Loucy (cell line): ENCODE data around the gene C4orf54.

Experiments
- H2AFZ ChIP-seq: fragments of 200-600 bp; sonication (generic); 2 replicates; pipeline ENCODE4 v1.6.0; 2016; ENCODE audit warnings: antibody characterized with exemption, mild to moderate bottlenecking, low read length, moderate library complexity
- H3F3A ChIP-seq: fragments of 200-600 bp; 2 replicates; pipeline ENCODE4 v1.6.0; 2016; ENCODE audit warnings: antibody characterized with exemption, low read depth, mild to moderate bottlenecking
- H3K27me3 ChIP-seq: fragments of 200-600 bp; sonication (generic); 2 replicates; pipeline ENCODE4 v1.6.1; 2014; ENCODE audit warnings: low read length, mild to moderate bottlenecking; ENCODE audit not compliant: insufficient read depth, poor library complexity, severe bottlenecking
- H3K36me3 ChIP-seq: fragments of 200-600 bp; sonication (generic); 2 replicates; pipeline ENCODE4 v1.6.1; 2016; ENCODE audit warnings: low read length; ENCODE audit not compliant: insufficient read depth
- H3K4me1 ChIP-seq: fragments of 200-600 bp; sonication (generic); 2 replicates; pipeline ENCODE4 v1.5.1; 2014; ENCODE audit warnings: low read length, mild to moderate bottlenecking; ENCODE audit not compliant: insufficient read depth, poor library complexity, severe bottlenecking
- H3K4me2 ChIP-seq: fragments of 200-600 bp; sonication (generic); 2 replicates; pipeline ENCODE4 v1.6.0; 2014; ENCODE audit warnings: antibody characterized with exemption, low read length, low read depth, mild to moderate bottlenecking; ENCODE audit not compliant: poor library complexity, severe bottlenecking
- H3K4me3 ChIP-seq: fragments of 200-600 bp; sonication (generic); 2 replicates; pipeline ENCODE4 v1.5.1; 2014; ENCODE audit warnings: low read length, mild to moderate bottlenecking, mixed read lengths; ENCODE audit not compliant: poor library complexity, severe bottlenecking
- H3K79me2 ChIP-seq: fragments of 200-600 bp; sonication (generic); 2 replicates; pipeline ENCODE4 v1.6.1; 2014; ENCODE audit warnings: low read length; ENCODE audit not compliant: insufficient read depth
- H3K9ac ChIP-seq: fragments of 200-600 bp; sonication (generic); 2 replicates; pipeline ENCODE4 v1.6.0; 2014; ENCODE audit warnings: mild to moderate bottlenecking, low read depth, low read length, moderate library complexity; ENCODE audit not compliant: poor library complexity, severe bottlenecking
- H3K9me2 ChIP-seq: fragments of 200-600 bp; sonication (generic); replicated peaks from 2 replicates; pipeline ENCODE4 v1.6.1; 2016; ENCODE audit warnings: low read depth, low read length, mixed read lengths
- H3K9me3 ChIP-seq: fragments of 200-600 bp; sonication (generic); 2 replicates; pipeline ENCODE4 v1.6.1; 2014; ENCODE audit warnings: mild to moderate bottlenecking, antibody characterized with exemption, low read length, low read depth; ENCODE audit not compliant: insufficient read depth
- H4K20me1 ChIP-seq: fragments of 200-600 bp; sonication (generic); 2 replicates; pipeline ENCODE4 v1.6.0; 2014; ENCODE audit warnings: antibody characterized with exemption, low read length, mild to moderate bottlenecking; ENCODE audit not compliant: insufficient read depth, poor library complexity, severe bottlenecking
- EZH2phosphoT487 ChIP-seq: fragments of 200-600 bp; IDR thresholded peaks from 2 replicates; pipeline ENCODE4 v1.6.1; 2018; ENCODE audit warnings: antibody characterized with exemption, mild to moderate bottlenecking, moderate library complexity, borderline replicate concordance
- TF ChIP-seq, protein P1 (sequence below): fragments of 200-600 bp; sonication (generic); conservative IDR thresholded peaks from 2 replicates; pipeline ENCODE4 v1.5.1; 2014; ENCODE audit warnings: mild to moderate bottlenecking, antibody characterized with exemption, low read length

The C4orf54 gene

DNA sequence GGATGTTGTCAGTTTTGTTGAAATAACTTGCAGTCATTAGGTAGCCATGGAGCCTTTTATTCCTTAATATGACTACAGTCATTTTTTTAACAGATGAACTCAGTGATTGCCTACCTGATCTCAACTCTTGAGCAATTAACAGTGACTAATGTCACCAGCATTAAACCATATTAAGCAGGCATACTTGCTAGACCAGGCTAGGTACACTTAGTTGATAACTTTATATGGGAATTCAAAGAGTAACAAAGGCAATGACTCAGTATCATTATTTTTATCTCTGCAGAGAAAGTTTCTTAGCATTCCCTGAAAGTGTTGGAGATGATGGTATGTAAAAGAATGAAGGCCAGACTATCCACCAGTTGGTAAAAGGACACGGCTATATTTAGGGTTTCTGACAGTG lies at the start of gene C4orf54:
C4orf54 (minus strand) TSS at position 31 of the 400 bp plus-strand sequence. CDS start 3,180 bp downstream, outside the sequence.
- Histone ChIP-seq H3K79me2 (no peaks in the 10 kb centered on the region), H3F3A (no peaks in the 10 kb centered on the region), H2AFZ (no peak within 1 kb of the TSS), H3K36me3 (no peaks in the 10 kb centered on the region), H3K27me3 (no peaks in the 10 kb centered on the region), H3K9me2 (no peaks in the 10 kb centered on the region), H3K9ac (no peak within 1 kb of the TSS), H3K4me1 (no peaks in the 10 kb centered on the region), H3K4me2 (no peak within 1 kb of the TSS), H3K9me3 (no peaks in the 10 kb centered on the region), H3K4me3 (no peak within 1 kb of the TSS), H4K20me1 (no peaks in the 10 kb centered on the region)
- TF ChIP-seq, protein P1, sequence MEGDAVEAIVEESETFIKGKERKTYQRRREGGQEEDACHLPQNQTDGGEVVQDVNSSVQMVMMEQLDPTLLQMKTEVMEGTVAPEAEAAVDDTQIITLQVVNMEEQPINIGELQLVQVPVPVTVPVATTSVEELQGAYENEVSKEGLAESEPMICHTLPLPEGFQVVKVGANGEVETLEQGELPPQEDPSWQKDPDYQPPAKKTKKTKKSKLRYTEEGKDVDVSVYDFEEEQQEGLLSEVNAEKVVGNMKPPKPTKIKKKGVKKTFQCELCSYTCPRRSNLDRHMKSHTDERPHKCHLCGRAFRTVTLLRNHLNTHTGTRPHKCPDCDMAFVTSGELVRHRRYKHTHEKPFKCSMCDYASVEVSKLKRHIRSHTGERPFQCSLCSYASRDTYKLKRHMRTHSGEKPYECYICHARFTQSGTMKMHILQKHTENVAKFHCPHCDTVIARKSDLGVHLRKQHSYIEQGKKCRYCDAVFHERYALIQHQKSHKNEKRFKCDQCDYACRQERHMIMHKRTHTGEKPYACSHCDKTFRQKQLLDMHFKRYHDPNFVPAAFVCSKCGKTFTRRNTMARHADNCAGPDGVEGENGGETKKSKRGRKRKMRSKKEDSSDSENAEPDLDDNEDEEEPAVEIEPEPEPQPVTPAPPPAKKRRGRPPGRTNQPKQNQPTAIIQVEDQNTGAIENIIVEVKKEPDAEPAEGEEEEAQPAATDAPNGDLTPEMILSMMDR: no peak
- TF ChIP-seq EZH2phosphoT487: no peak

DNA sequence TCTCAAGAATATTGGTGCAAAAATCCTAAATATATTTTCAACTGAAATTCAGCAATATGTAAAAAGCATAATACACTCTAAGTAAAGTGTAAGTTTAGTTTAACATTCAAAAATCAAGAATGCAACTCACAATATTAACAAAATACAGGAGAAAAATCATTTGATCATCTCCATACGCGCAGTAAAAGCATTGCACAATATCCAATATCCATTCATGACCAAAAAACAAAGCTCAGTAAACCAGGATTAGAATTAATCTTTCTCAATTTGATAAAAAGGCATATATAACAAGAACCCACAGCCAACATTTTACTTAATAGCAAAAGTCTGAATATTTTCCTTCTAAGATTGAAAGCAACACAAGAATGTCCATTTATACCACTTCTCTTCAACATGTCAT lies 48.3 kb upstream of the C4orf54 start:
- TF ChIP-seq, protein P1: no peak
- no peak for TF ChIP-seq EZH2phosphoT487
- Histone ChIP-seq H3K36me3 (no peaks in the 10 kb centered on the region), H3K79me2 (no peaks in the 10 kb centered on the region), H3K9me2 (no peaks in the 10 kb centered on the region; the same call in 1 of the 2 replicates), H3K4me3 (no peak overlapping the region), H4K20me1 (no peaks in the 10 kb centered on the region), H3K4me1 (no peaks in the 10 kb centered on the region), H2AFZ (no peak overlapping the region), H3K9me3 (no peaks in the 10 kb centered on the region), H3K9ac (no peak overlapping the region), H3F3A (no peaks in the 10 kb centered on the region), H3K4me2 (no peak overlapping the region), H3K27me3 (no peaks in the 10 kb centered on the region)

DNA sequence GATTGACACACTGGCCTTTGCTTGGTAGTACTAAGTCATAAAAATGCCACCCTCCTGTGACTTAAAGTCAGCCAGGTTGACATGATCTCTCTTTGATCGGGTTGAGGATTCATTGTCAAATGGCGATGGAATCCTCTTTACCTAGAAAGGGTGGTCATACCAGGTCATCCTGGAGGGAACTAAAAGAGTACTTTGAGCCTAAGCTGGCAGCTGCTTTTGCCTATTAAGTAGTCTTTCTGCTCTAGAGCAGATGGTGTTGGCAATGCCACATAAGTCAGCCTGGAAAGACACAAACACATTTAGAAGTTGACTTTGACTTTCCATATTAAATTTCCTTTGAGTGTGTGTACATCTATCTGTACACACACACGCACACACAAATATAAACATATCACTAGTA lies 39.2 kb upstream of the C4orf54 start:
- Histone ChIP-seq H3K36me3 (no peaks in the 10 kb centered on the region), H3K9me3 (no peaks in the 10 kb centered on the region), H2AFZ (no peak overlapping the region), H3K9me2 (no peaks in the 10 kb centered on the region), H4K20me1 (no peaks in the 10 kb centered on the region), H3F3A (no peaks in the 10 kb centered on the region), H3K27me3 (no peaks in the 10 kb centered on the region), H3K79me2 (no peaks in the 10 kb centered on the region), H3K4me2 (no peak overlapping the region), H3K4me1 (no peaks in the 10 kb centered on the region), H3K4me3 (no peak overlapping the region), H3K9ac (no peak overlapping the region)
- TF ChIP-seq, protein P1: no peak
- no peak for TF ChIP-seq EZH2phosphoT487
